Keratinocyte (primary cell): Measurements from ENCODE around the gene SUFU. TPM values are rescaled to one million over a fixed set of nuclear protein-coding genes. Genes with fewer than 3 reads are reported as not detected.

Experiments used
- DNase-seq: peaks from one replicate; pipeline ENCODE4 v3.0.0-alpha.2; 2011; ENCODE audit warnings: low read depth, missing footprints, low spot score
- FAIRE-seq: peaks from 2 replicates; lab custom pipeline; 2011; peaks lifted over from hg19 to GRCh38; lab: Jason Lieb, UNC
- H2AFZ ChIP-seq: 2 replicates; pipeline ENCODE4 v1.6.0; 2012; ENCODE audit warnings: low read length, control low read depth, inconsistent platforms; ENCODE audit not compliant: control insufficient read depth
- H3K27ac ChIP-seq: 2 replicates; pipeline ENCODE4 v1.5.1; 2011; ENCODE audit warnings: low read length; ENCODE audit not compliant: control insufficient read depth, insufficient read depth
- H3K27me3 ChIP-seq: 3 replicates; pipeline ENCODE4 v1.6.0; 2011; ENCODE audit warnings: low read length; ENCODE audit not compliant: control insufficient read depth, insufficient read depth; ENCODE audit errors: extremely low read depth
- H3K36me3 ChIP-seq, 2 experiments: 2 replicates in 1 of 2; 3 replicates in 1 of 2; pipeline ENCODE4 v1.5.1; 2011; ENCODE audit warnings: low read length in 2 of 2, mild to moderate bottlenecking in 1 of 2; ENCODE audit not compliant: control insufficient read depth in 2 of 2, insufficient read depth in 2 of 2; ENCODE audit errors: extremely low read depth in 1 of 2
- H3K4me1 ChIP-seq: 3 replicates; pipeline ENCODE4 v1.5.1; 2011; ENCODE audit warnings: low read length; ENCODE audit not compliant: control insufficient read depth, insufficient read depth; ENCODE audit errors: extremely low read depth
- H3K4me2 ChIP-seq: 3 replicates; pipeline ENCODE4 v1.6.0; 2011; ENCODE audit warnings: low read depth, low read length; ENCODE audit not compliant: control insufficient read depth, insufficient read depth; ENCODE audit errors: extremely low read depth
- H3K4me3 ChIP-seq, 3 experiments: fragments of 200-600 bp in 1 of 3; sonication (generic) in 1 of 3; 2 replicates in 2 of 3; 3 replicates in 1 of 3; pipeline ENCODE4 v1.5.1; 2011 to 2016; ENCODE audit warnings: low read length in 3 of 3, mild to moderate bottlenecking in 3 of 3, control low read depth in 2 of 3, inconsistent platforms in 1 of 3, low read depth in 1 of 3, mixed read lengths in 1 of 3, mixed run types in 1 of 3, moderate library complexity in 1 of 3; ENCODE audit not compliant: control insufficient read depth in 2 of 3, insufficient read depth in 2 of 3; ENCODE audit errors: extremely low read depth in 1 of 3
- H3K79me2 ChIP-seq: 2 replicates; pipeline ENCODE4 v1.6.0; 2012; ENCODE audit warnings: low read length; ENCODE audit not compliant: control insufficient read depth, insufficient read depth
- H3K9ac ChIP-seq: 3 replicates; pipeline ENCODE4 v1.6.0; 2011; ENCODE audit warnings: low read length; ENCODE audit not compliant: control insufficient read depth, insufficient read depth; ENCODE audit errors: extremely low read depth
- H3K9me1 ChIP-seq: 3 replicates; pipeline ENCODE4 v1.6.0; 2011; ENCODE audit warnings: low read length; ENCODE audit not compliant: control insufficient read depth, insufficient read depth; ENCODE audit errors: extremely low read depth
- H3K9me3 ChIP-seq: 2 replicates; pipeline ENCODE4 v1.5.1; 2012; ENCODE audit warnings: low read depth, low read length; ENCODE audit not compliant: control insufficient read depth
- H4K20me1 ChIP-seq: 3 replicates; pipeline ENCODE4 v1.6.0; 2011; ENCODE audit warnings: low read length; ENCODE audit not compliant: control insufficient read depth, insufficient read depth; ENCODE audit errors: extremely low read depth
- EZH2 ChIP-seq: IDR thresholded peaks from one replicate; pipeline ENCODE4 v1.6.1; 2012; ENCODE audit warnings: inconsistent platforms, mild to moderate bottlenecking, low read length, moderate library complexity
- dilution Hi-C: fragments of 300-500 bp; cut with MboI; formaldehyde crosslinking; loops from one replicate; pipeline ENCODE4 v1.7.0; 2020; ENCODE audit warnings: low sequenced_read_pairs; ENCODE audit not compliant: extremely low pct_ligation_motif_present
- polyA plus RNA-seq, 5 experiments: library from polyadenylated mRNA; depleted of rRNA in 3 of 5; stranded (reverse) in 3 of 5; stranded (forward) in 1 of 5; unstranded in 1 of 5; fragments of >200 nt; gene quantifications; 1 replicate in 1 of 5; 2 replicates in 3 of 5; 3 replicates in 1 of 5; pipeline versions ENCODE4 v1.2.1 to v1.2.3, GENCODE V29; 2011 to 2012; ENCODE audit warnings: missing spikeins in 2 of 5, low read depth in 1 of 5, low replicate concordance in 1 of 5
- TF ChIP-seq, protein P1 (sequence below), 3 experiments: IDR thresholded peaks in 1 of 3; conservative IDR thresholded peaks in 1 of 3; optimal IDR thresholded peaks in 1 of 3; 2 replicates in 2 of 3; 3 replicates in 1 of 3; pipeline versions ENCODE3 to v1.5.1; 2011; ENCODE audit warnings: low read length in 3 of 3, mild to moderate bottlenecking in 3 of 3, moderate library complexity in 2 of 3, control low read depth in 1 of 3, inconsistent platforms in 1 of 3; ENCODE audit not compliant: insufficient read depth in 2 of 3; ENCODE audit errors: extremely low read depth in 1 of 3

Gene SUFU
- polyA plus RNA-seq, 1 donor (not counting 4 experiments of a cell fraction or from before 2014, with no cell fraction given): 3.7 TPM

DNA sequence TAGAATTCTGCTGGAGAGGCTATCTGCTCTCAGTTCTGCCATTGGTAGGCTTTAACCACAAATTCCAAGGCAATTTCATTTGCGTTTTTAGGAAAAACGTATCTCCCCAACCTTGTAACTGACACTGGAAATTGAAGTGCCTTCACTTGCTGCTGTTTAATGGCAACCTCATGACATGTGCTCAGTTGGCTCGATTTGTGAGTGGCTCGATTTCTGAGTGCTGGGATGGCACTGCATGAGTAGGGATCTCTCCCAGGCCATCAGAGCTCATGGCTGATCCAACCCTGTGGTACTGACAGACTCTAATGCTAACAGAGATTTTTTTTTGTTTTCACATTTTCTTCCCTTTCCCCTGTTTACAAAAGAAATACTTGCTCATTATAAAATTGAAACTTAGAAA, 56.0 kb downstream of the SUFU start:
- Histone ChIP-seq H3K27me3 (no peaks in the 10 kb centered on the region), H3K4me3 (no peak overlapping the region), H3K27ac (no peak overlapping the region), H3K9me3 (no peaks in the 10 kb centered on the region), H3K9ac (no peak overlapping the region), H3K36me3 (no peaks in the 10 kb centered on the region), H3K9me1 (no peaks in the 10 kb centered on the region), H3K4me2 (no peak overlapping the region), H3K4me1 (peaks cover 25% of the 10 kb centered on the region), H4K20me1 (no peaks in the 10 kb centered on the region), H3K79me2 (no peaks in the 10 kb centered on the region), H2AFZ (no peak overlapping the region)
- dilution Hi-C loops: no loop called here
- TF ChIP-seq EZH2: no peak
- TF ChIP-seq, protein P1, sequence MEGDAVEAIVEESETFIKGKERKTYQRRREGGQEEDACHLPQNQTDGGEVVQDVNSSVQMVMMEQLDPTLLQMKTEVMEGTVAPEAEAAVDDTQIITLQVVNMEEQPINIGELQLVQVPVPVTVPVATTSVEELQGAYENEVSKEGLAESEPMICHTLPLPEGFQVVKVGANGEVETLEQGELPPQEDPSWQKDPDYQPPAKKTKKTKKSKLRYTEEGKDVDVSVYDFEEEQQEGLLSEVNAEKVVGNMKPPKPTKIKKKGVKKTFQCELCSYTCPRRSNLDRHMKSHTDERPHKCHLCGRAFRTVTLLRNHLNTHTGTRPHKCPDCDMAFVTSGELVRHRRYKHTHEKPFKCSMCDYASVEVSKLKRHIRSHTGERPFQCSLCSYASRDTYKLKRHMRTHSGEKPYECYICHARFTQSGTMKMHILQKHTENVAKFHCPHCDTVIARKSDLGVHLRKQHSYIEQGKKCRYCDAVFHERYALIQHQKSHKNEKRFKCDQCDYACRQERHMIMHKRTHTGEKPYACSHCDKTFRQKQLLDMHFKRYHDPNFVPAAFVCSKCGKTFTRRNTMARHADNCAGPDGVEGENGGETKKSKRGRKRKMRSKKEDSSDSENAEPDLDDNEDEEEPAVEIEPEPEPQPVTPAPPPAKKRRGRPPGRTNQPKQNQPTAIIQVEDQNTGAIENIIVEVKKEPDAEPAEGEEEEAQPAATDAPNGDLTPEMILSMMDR (optimal IDR thresholded peaks at IDR 0.05 in 1 of 3, IDR thresholded peaks at IDR 0.05 in 1 of 3, conservative IDR thresholded peaks at IDR 0.05 in 1 of 3; ENCODE audit: extremely low read depth in 1 of 3, insufficient read depth in 2 of 3, low read length in 3 of 3): no peak
- FAIRE-seq (no peak), DNase-seq (no peak)

DNA sequence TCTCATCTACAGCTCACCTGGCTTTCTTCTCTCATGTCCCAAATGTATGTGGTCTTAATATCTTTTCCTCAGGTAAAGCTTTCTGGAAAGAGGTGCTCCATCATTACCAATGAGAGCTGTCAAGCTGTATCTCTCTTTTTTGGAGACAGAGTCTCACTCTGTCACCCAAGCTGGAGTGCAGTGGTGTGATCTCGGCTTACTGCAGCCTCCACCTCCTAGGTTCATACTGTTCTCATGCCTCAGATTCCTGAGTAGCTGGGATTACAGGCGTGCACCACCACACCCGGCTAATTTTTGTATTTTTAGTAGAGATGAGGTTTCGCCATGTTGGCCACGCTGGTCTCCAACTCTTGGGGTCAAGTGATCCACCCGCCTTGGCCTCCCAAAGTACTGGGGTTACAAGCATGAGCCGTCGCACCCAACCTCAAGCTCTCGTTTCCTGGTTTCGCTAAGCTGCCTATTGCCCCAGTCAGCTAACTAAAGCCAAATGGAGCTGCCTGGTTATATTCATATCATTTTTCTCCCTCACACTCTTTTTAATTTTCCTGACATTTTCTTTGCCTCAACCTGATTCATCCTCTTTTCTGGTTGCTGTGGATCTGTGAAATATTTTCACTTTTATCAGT, 60.5 kb downstream of the SUFU start:
- Histone ChIP-seq H3K4me3 (no peak overlapping the region), H4K20me1 (no peaks in the 10 kb centered on the region), H3K4me2 (no peak overlapping the region), H3K9me3 (no peaks in the 10 kb centered on the region), H3K27me3 (no peaks in the 10 kb centered on the region), H3K9me1 (no peaks in the 10 kb centered on the region), H3K79me2 (no peaks in the 10 kb centered on the region), H3K27ac (no peak overlapping the region), H3K4me1 (no peaks in the 10 kb centered on the region), H3K9ac (no peak overlapping the region), H3K36me3 (no peaks in the 10 kb centered on the region), H2AFZ (no peak overlapping the region)
- TF ChIP-seq EZH2: no peak
- TF ChIP-seq, protein P1 (optimal IDR thresholded peaks at IDR 0.05 in 1 of 3, IDR thresholded peaks at IDR 0.05 in 1 of 3, conservative IDR thresholded peaks at IDR 0.05 in 1 of 3; ENCODE audit: extremely low read depth in 1 of 3, insufficient read depth in 2 of 3, low read length in 3 of 3): no peak
- FAIRE-seq (no peak), DNase-seq (no peak)
- dilution Hi-C loops: no loop called here
